ENCODE data around the gene GGNBP2. TPM values are rescaled to one million over a fixed set of nuclear protein-coding genes. Genes with fewer than 3 reads are reported as not detected.

The GGNBP2 gene
- total and polyA plus RNA-seq, 3 donors from 2014 or later = 104 to 144 (median 118) TPM

DNA sequence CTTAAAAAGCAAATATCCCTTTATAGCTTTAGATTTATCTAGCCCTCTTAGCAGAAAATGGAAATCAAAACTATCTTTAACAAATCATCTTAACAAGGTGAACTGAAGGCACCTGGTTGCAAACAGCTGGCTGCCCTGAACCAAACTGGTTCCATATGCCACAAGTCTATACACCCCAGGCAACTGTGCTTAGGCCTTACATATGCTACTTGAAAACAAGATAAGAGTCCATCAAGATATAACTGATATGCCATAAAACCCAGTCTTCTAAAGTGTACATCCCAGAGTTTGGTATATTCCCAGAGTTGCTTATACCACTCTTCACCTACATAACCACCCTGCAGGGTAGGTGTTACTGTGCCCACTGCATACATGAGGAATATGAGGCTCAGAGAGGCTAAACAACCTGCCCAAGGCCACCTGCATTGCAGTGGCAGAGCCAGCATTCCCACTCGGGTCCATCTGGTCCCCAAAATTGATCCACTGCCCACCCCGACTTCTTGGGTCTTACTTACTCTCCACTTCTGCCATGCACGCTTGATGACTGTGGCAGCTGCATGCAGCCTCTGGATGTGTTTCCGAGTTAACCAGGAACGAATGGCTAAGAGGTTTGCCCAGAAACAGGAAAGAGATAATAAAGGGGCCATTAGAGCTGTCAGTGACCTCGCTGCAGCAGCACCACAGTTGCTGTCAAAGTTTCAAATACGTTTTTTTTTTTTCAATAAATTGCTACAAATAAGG lies 46.0 kb upstream of the GGNBP2 start:
- Histone ChIP-seq H3K27me3 (no peaks in the 10 kb centered on the region), H3K36me3 (ENCODE audit: low read depth, missing control alignments) (no peaks in the 10 kb centered on the region), H3K4me3 (no peak overlapping the region), H3K27ac (no peak overlapping the region), H3K9me3 (no peaks in the 10 kb centered on the region), H3K4me1 (no peaks in the 10 kb centered on the region)
- WGBS, 2 donors = 76 to 79% methylated on average over 7 of the region's 7 CpGs
- DNase-seq = no peak
- TF ChIP-seq, protein P1, sequence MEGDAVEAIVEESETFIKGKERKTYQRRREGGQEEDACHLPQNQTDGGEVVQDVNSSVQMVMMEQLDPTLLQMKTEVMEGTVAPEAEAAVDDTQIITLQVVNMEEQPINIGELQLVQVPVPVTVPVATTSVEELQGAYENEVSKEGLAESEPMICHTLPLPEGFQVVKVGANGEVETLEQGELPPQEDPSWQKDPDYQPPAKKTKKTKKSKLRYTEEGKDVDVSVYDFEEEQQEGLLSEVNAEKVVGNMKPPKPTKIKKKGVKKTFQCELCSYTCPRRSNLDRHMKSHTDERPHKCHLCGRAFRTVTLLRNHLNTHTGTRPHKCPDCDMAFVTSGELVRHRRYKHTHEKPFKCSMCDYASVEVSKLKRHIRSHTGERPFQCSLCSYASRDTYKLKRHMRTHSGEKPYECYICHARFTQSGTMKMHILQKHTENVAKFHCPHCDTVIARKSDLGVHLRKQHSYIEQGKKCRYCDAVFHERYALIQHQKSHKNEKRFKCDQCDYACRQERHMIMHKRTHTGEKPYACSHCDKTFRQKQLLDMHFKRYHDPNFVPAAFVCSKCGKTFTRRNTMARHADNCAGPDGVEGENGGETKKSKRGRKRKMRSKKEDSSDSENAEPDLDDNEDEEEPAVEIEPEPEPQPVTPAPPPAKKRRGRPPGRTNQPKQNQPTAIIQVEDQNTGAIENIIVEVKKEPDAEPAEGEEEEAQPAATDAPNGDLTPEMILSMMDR (IDR thresholded peaks at IDR 0.05) = no peak
- TF ChIP-seq POLR2A (IDR thresholded peaks at IDR 0.05) = no peak
- intact Hi-C loops (cut with DNase I; ENCODE audit: low total_unique reads) = no loop called here

- Histone ChIP-seq H3K27me3 (no peaks in the 10 kb centered on the region), H3K4me3 (no peak overlapping the region), H3K36me3 (ENCODE audit: low read depth, missing control alignments) (no peaks in the 10 kb centered on the region), H3K27ac (no peak overlapping the region), H3K4me1 (no peaks in the 10 kb centered on the region), H3K9me3 (no peaks in the 10 kb centered on the region)
- 91 to 93% methylated on average over 11 to 15 of the region's 15 CpGs for WGBS, 2 donors
- DNase-seq = no peak
- TF ChIP-seq, protein P1 (IDR thresholded peaks at IDR 0.05) = no peak
- no peak for TF ChIP-seq POLR2A (IDR thresholded peaks at IDR 0.05)
- intact Hi-C loops (cut with DNase I; ENCODE audit: low total_unique reads) = no loop called here
Measured at GRCh38 chr17:36500745-36501225, 43.9 kb upstream of the GGNBP2 start.

DNA sequence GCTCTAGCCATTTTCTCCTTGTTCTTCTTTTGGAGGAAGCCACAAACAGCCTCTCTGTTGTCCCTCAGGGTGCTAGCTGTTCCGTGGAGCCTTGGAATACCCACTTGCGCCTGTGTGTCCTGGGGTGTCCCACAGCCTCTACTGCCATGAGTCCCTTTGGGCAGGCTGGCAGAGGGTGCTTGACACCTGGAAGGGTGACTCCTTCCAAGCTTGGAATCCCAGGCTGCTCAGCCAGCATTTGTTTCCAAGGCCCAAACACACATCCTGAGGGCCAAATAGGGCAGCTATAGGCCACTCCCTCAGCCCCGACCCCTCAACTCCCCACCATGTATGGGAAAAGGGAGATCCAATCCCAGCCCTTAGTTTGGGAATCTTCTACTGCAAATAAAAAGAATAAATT lies 43.4 kb upstream of the GGNBP2 start:
- Histone ChIP-seq H3K9me3 (no peaks in the 10 kb centered on the region), H3K4me3 (no peak overlapping the region), H3K27me3 (no peaks in the 10 kb centered on the region), H3K27ac (no peak overlapping the region), H3K4me1 (no peaks in the 10 kb centered on the region), H3K36me3 (ENCODE audit: low read depth, missing control alignments) (no peaks in the 10 kb centered on the region)
- WGBS, 2 donors = 78 to 89% methylated on average over 3 of the region's 3 CpGs
- no peak for TF ChIP-seq POLR2A (IDR thresholded peaks at IDR 0.05)
- TF ChIP-seq, protein P1 (IDR thresholded peaks at IDR 0.05) = no peak
- DNase-seq = no peak
- intact Hi-C loops (cut with DNase I; ENCODE audit: low total_unique reads) = no loop called here

- Histone ChIP-seq H3K27me3 (no peaks in the 10 kb centered on the region), H3K9me3 (no peaks in the 10 kb centered on the region), H3K4me1 (no peaks in the 10 kb centered on the region), H3K27ac (no peak overlapping the region), H3K36me3 (ENCODE audit: low read depth, missing control alignments) (no peaks in the 10 kb centered on the region), H3K4me3 (no peak overlapping the region)
- TF ChIP-seq, protein P1 (IDR thresholded peaks at IDR 0.05) = no peak
- TF ChIP-seq POLR2A (IDR thresholded peaks at IDR 0.05) = no peak
- no peak for DNase-seq
- 83 to 89% methylated on average over 6 of the region's 6 CpGs for WGBS, 2 donors
- intact Hi-C loops (cut with DNase I; ENCODE audit: low total_unique reads) = no loop called here
Measured at GRCh38 chr17:36501963-36502362, 42.8 kb upstream of the GGNBP2 start.
